Gastroesophageal sphincter (tissue), 3 donors: ENCODE results near the gene KDM4F.

ENCODE experiments used
- POLR2AphosphoS5 ChIP-seq: sonication (generic); formaldehyde crosslinking; IDR thresholded peaks from one replicate; pipeline ENCODE4 v1.6.1; 2017; ENCODE audit warnings: antibody characterized with exemption
- TF ChIP-seq, protein P1 (sequence below), 4 experiments: fragments of 200-600 bp in 2 of 4; fragments of 450-650 bp in 2 of 4; sonication (generic) in 1 of 4; IDR thresholded peaks; one replicate each; pipeline ENCODE4 v1.5.1; 2017 to 2019; ENCODE audit warnings: antibody characterized with exemption in 4 of 4, mild to moderate bottlenecking in 2 of 4, moderate library complexity in 2 of 4

DNA sequence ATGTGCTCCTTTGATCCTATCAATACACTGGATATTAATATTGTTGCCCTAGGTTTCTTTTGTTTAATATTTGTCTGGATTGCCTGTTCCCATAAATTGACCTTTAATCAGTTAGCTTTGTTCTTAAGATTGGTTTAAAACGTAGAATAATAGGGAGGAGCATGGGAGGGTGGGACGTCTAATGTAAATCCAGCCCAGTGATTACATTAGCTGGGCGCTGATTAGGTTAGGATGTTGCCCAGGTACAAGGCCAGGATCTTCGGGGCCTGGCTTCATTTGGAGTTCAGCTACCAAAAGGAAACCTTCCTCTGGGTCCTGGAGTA, 17.5 kb downstream of the KDM4F start, which contains the start of gene SRSF8:
- TF ChIP-seq POLR2AphosphoS5: no peak
- TF ChIP-seq, protein P1, sequence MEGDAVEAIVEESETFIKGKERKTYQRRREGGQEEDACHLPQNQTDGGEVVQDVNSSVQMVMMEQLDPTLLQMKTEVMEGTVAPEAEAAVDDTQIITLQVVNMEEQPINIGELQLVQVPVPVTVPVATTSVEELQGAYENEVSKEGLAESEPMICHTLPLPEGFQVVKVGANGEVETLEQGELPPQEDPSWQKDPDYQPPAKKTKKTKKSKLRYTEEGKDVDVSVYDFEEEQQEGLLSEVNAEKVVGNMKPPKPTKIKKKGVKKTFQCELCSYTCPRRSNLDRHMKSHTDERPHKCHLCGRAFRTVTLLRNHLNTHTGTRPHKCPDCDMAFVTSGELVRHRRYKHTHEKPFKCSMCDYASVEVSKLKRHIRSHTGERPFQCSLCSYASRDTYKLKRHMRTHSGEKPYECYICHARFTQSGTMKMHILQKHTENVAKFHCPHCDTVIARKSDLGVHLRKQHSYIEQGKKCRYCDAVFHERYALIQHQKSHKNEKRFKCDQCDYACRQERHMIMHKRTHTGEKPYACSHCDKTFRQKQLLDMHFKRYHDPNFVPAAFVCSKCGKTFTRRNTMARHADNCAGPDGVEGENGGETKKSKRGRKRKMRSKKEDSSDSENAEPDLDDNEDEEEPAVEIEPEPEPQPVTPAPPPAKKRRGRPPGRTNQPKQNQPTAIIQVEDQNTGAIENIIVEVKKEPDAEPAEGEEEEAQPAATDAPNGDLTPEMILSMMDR (IDR thresholded peaks at IDR 0.05): no peak
